AG09319 (cell line): Measurements from ENCODE around the gene ZNF311.

Source experiments
- DNase-seq: peaks from one replicate; pipeline ENCODE4 v3.0.0-alpha.2; 2010; ENCODE audit warnings: low read depth; ENCODE audit errors: extremely low read depth
- TF ChIP-seq, protein P1 (sequence below): IDR thresholded peaks from 2 replicates; pipeline ENCODE4 v1.5.1; 2011; ENCODE audit warnings: low read depth, mild to moderate bottlenecking, inconsistent platforms, low read length, moderate library complexity

Gene ZNF311

DNA sequence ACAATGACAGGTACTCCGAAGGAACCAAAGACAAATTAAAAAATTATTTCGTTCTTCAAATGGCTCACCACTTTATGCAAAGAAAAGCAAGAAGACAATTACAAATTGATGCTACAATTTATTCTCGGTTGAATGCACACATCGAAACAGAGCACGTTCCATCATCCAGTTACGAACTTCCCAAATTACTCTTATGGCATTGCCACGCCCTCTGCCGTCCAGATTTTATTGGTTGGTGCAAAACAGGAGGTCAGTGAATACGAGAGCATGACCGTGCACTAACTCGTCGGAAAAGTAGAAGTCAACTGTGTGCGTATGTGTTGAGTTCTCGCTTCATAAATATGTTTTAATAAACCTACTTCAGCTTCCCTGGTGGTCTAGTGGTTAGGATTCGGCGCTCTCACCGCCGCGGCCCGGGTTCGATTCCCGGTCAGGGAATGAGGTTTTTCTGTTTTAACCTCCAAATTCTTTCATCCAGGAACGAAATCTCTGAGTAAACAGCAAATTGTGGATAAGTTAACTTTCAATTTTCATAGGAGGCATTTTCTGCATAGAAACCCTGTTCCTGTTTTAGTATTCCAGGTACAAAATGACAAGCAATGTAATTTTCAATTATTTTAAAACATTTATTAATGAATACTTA, 23.2 kb downstream of the ZNF311 start:
- DNase-seq, result peak; percentile 84
- TF ChIP-seq, protein P1, sequence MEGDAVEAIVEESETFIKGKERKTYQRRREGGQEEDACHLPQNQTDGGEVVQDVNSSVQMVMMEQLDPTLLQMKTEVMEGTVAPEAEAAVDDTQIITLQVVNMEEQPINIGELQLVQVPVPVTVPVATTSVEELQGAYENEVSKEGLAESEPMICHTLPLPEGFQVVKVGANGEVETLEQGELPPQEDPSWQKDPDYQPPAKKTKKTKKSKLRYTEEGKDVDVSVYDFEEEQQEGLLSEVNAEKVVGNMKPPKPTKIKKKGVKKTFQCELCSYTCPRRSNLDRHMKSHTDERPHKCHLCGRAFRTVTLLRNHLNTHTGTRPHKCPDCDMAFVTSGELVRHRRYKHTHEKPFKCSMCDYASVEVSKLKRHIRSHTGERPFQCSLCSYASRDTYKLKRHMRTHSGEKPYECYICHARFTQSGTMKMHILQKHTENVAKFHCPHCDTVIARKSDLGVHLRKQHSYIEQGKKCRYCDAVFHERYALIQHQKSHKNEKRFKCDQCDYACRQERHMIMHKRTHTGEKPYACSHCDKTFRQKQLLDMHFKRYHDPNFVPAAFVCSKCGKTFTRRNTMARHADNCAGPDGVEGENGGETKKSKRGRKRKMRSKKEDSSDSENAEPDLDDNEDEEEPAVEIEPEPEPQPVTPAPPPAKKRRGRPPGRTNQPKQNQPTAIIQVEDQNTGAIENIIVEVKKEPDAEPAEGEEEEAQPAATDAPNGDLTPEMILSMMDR, result no peak

DNA sequence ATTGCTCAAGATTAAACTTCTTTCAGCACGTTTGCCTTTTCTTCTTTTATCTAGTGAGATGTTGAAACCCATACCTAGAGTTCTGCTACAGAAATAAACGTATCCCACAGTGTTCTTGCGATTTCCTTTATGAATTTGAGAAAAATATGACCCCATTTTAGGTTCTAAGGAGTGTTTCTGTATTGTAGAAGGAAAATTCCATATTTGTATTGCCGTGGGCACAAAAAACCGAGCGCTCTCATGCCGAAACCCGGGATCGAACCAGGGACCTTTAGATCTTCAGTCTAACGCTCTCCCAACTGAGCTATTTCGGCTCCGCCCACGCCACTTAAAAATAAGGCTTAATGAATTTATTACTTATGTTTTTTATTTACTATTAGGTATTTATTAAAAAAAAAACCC, 23.7 kb downstream of the ZNF311 start:
- DNase-seq, result no peak

DNA sequence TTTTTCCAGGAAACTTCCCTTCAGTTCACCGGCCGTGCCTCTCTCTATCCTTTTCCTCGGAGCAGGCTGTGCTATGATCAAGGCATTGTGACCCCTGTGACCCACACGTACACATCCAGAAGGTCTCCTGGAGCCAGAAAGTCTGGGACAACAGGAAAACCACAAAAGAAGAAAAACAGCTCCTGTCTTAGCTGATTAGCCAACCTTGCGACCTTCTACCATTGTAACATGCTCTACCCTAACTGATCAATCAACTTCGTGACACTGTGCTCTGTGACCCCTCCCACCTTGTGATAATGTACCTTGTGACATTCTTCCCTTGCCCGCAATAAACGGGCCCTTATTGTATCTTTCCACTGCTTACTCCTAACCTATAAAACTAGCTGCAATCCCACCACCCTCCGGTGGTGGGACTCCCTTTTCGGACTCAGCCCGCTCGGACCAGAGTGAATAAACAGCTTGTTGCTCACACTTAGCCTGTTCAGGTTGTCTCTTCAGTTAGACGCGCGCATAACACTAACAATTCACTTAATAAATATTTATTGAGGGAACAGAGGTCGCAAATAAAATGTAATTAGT, 24.2 kb downstream of the ZNF311 start:
- TF ChIP-seq, protein P1, result peak; percentile 37
- DNase-seq, result no peak

More for the DNA sequence above, 23.7 kb downstream of the ZNF311 start:
- TF ChIP-seq, protein P1, result no peak

GRCh38 chr6:28980137-28980851, 24.8 kb downstream of the ZNF311 start:
- TF ChIP-seq, protein P1, result no peak
- DNase-seq, result no peak

DNA sequence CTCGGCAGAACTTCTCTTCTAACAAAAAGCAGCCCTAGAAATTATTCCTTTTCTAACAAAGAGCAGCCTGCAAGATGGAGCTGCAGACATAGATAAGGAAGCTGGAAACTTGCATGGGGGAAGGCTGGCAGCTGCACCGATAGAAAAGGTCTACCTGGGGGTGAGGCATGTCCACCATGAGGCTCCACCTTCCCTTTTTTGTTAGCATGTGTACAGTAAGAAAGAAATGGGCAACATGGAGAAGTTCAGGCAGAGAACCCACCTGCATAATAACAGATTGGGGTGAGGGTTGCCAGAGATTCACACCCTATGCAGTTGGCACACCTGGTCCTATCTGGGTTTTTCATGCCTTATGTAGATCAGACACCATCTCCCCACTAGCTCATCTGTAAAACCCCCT, 25.4 kb downstream of the ZNF311 start:
- TF ChIP-seq, protein P1, result no peak
- DNase-seq, result no peak

DNA sequence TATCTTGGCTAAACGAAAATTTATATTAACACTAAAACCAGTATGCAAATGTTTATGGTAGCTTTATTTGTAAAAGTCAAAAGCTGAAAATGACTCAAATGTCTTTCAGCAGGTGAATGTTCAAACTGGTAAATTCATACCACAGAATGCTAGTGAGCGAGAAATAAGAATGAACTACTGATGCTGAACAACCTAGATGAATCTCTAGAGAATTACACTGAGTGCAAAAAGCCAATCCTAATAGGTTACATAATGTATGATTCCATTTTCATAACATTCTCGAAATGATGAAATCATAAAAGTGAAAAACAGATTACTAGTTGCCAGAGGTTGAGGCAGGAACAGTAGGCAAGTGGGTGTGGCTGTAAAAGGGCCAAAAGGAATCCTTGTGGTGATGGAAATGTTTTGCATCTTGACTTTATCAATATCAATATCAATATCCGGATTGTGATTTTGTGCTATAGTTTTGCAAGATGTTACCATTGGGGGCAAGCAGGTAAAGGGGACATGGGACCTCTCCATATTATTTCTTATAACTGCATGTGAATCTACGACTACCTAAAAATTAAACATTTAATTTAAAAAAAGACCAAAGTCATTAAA, 26.1 kb downstream of the ZNF311 start:
- TF ChIP-seq, protein P1, result no peak
- no peak for DNase-seq

- no peak for DNase-seq
- TF ChIP-seq, protein P1, result no peak
These were observed 27.0 kb downstream of the ZNF311 start for GRCh38 chr6:28978133-28978491.
